Measurements from ENCODE around the gene DRG1.

Gene DRG1

DNA sequence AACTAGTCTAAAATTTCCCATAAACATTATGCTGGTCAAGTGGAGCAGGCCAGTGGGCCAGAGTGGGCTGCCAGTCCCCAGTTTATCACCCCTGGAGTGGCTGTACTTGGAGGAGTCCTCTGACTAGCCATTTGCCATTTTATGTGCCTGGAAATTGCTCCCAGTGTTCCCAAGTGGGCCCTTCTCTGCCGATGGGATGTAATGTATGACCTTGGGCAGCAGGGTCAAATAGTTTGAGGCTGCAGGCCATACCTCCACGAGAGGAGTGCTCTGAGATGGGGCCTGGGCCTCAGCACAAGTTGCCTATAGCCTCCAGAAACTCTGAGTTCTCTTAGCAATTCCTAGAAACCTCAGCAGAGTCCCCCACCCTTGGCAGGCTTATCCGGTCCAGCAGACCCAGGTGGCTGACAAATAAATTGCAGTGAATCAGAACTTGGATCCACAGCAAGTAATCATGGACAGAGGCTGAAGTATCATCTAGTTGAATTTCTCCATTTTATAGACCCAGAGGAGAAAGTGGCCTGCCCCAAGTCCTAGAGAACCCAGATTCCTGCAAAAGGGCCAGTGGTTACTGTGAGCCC lies 35.4 kb upstream of the DRG1 start:
- Histone ChIP-seq H3K27me3 (ENCODE audit: control insufficient read depth, low read length) (no peaks in the 10 kb centered on the region; the same call in 1 of the 2 replicates), H4K20me1 (ENCODE audit: control insufficient read depth, insufficient read depth, low read depth, low read length) (no peaks in the 10 kb centered on the region), H3K36me3 (ENCODE audit: control insufficient read depth, low read length) (no peaks in the 10 kb centered on the region), H3K4me3 (ENCODE audit: low read length) (no peak overlapping the region), H3K4me2 (ENCODE audit: low read length) (no peak overlapping the region), H3K9me3 (ENCODE audit: control insufficient read depth, insufficient read depth, low read length) (no peaks in the 10 kb centered on the region), H3F3A (ENCODE audit: control insufficient read depth, insufficient read depth) (no peaks in the 10 kb centered on the region; the same call in 1 of the 2 replicates), H3K79me2 (ENCODE audit: control insufficient read depth, low read length) (no peaks in the 10 kb centered on the region), H3K4me1 (ENCODE audit: control insufficient read depth, low read length) (peaks cover 10% of the 10 kb centered on the region), H3K9me2 (replicated peaks; ENCODE audit: control insufficient read depth, low read length) (no peaks in the 10 kb centered on the region), H3K27ac (ENCODE audit: low read depth, low read length) (no peak overlapping the region)
- TF ChIP-seq, protein P1, sequence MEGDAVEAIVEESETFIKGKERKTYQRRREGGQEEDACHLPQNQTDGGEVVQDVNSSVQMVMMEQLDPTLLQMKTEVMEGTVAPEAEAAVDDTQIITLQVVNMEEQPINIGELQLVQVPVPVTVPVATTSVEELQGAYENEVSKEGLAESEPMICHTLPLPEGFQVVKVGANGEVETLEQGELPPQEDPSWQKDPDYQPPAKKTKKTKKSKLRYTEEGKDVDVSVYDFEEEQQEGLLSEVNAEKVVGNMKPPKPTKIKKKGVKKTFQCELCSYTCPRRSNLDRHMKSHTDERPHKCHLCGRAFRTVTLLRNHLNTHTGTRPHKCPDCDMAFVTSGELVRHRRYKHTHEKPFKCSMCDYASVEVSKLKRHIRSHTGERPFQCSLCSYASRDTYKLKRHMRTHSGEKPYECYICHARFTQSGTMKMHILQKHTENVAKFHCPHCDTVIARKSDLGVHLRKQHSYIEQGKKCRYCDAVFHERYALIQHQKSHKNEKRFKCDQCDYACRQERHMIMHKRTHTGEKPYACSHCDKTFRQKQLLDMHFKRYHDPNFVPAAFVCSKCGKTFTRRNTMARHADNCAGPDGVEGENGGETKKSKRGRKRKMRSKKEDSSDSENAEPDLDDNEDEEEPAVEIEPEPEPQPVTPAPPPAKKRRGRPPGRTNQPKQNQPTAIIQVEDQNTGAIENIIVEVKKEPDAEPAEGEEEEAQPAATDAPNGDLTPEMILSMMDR (IDR thresholded peaks at IDR 0.05; ENCODE audit: low read depth, low read length, poor library complexity, severe bottlenecking) = no peak
- no peak for TF ChIP-seq EZH2phosphoT487 (IDR thresholded peaks at IDR 0.05; ENCODE audit: borderline replicate concordance, low read length)

DNA sequence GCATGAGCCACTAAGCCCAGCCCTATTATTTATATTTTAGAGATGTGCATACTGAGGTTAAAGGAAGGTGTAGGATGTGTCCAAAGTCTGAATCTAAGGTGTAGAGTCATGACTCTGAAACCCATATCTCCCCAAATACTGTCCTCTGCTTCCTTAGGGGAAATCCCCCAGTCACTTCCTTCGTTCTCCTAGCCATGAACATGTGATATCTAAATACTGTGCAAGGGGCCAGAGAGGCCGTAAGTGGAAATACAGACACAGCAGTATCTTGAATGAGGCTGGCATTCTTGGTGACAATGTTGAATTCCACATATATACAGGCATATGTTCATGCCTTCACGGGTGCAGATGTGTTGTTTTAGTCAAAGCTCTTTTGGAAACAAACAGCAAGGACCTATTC lies 32.0 kb upstream of the DRG1 start:
- Histone ChIP-seq H4K20me1 (ENCODE audit: control insufficient read depth, insufficient read depth, low read depth, low read length) (no peaks in the 10 kb centered on the region), H3K4me3 (ENCODE audit: low read length) (no peak overlapping the region), H3K4me2 (ENCODE audit: low read length) (no peak overlapping the region; the same call in 1 of the 2 replicates), H3F3A (ENCODE audit: control insufficient read depth, insufficient read depth) (no peaks in the 10 kb centered on the region; the same call in 1 of the 2 replicates), H3K9me3 (ENCODE audit: control insufficient read depth, insufficient read depth, low read length) (no peaks in the 10 kb centered on the region), H3K79me2 (ENCODE audit: control insufficient read depth, low read length) (no peaks in the 10 kb centered on the region), H3K36me3 (ENCODE audit: control insufficient read depth, low read length) (no peaks in the 10 kb centered on the region), H3K4me1 (ENCODE audit: control insufficient read depth, low read length) (peaks cover 10% of the 10 kb centered on the region), H3K9me2 (replicated peaks; ENCODE audit: control insufficient read depth, low read length) (no peaks in the 10 kb centered on the region), H3K27me3 (ENCODE audit: control insufficient read depth, low read length) (no peaks in the 10 kb centered on the region), H3K27ac (ENCODE audit: low read depth, low read length) (no peak overlapping the region)
- TF ChIP-seq, protein P1 (IDR thresholded peaks at IDR 0.05; ENCODE audit: low read depth, low read length, poor library complexity, severe bottlenecking) = no peak
- no peak for TF ChIP-seq EZH2phosphoT487 (IDR thresholded peaks at IDR 0.05; ENCODE audit: borderline replicate concordance, low read length)

DNA sequence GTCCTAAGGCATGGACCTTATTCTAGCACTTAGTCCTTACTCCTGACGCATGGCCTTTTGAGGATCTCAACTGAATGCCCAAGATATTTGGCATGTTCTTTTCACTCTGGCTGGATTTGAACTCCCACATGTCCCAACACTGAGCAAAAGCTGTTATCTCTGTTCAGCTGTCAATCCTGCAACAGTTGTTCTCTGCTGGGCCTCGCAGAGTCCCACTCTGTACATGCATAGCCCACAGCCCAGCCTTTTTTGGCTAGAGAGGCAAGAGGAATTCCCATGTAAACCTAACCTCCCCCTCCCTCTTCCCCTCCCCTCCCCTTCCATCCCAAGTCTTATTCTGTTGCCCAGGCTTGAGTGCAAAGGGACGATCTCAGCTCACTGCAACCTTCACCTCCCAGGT lies 21.8 kb upstream of the DRG1 start:
- no peaks in the 10 kb centered on the region for H3K79me2 ChIP-seq (ENCODE audit: control insufficient read depth, low read length)
- H3K9me3 ChIP-seq (ENCODE audit: control insufficient read depth, insufficient read depth, low read length) = no peaks in the 10 kb centered on the region

More for the DNA sequence above, 21.8 kb upstream of the DRG1 start:
- H3K27me3 ChIP-seq (ENCODE audit: control insufficient read depth, low read length) = peaks cover 14% of the 10 kb centered on the region
- no peaks in the 10 kb centered on the region for H3F3A ChIP-seq (ENCODE audit: control insufficient read depth, insufficient read depth)
- H3K36me3 ChIP-seq (ENCODE audit: control insufficient read depth, low read length) = no peaks in the 10 kb centered on the region
- peaks cover 5% of the 10 kb centered on the region for H3K4me1 ChIP-seq (ENCODE audit: control insufficient read depth, low read length)
- TF ChIP-seq, protein P1 (IDR thresholded peaks at IDR 0.05; ENCODE audit: low read depth, low read length, poor library complexity, severe bottlenecking) = no peak
- TF ChIP-seq EZH2phosphoT487 (IDR thresholded peaks at IDR 0.05; ENCODE audit: borderline replicate concordance, low read length) = no peak
- H3K4me2 ChIP-seq (ENCODE audit: low read length) = no peak overlapping the region
- H3K4me3 ChIP-seq (ENCODE audit: low read length) = no peak overlapping the region
- no peak overlapping the region for H3K27ac ChIP-seq (ENCODE audit: low read depth, low read length)
- H3K9me2 ChIP-seq (replicated peaks; ENCODE audit: control insufficient read depth, low read length) = no peaks in the 10 kb centered on the region
- H4K20me1 ChIP-seq (ENCODE audit: control insufficient read depth, insufficient read depth, low read depth, low read length) = no peaks in the 10 kb centered on the region
